PFSK-1 (cell line): ENCODE measurements around the gene MAPRE3.

Experiments used
- FOXP2 ChIP-seq: optimal IDR thresholded peaks from 2 replicates; pipeline ENCODE3; 2011; ENCODE audit warnings: borderline replicate concordance, control low read depth, inconsistent platforms; ENCODE audit not compliant: insufficient read depth; ENCODE audit errors: extremely low read length, extremely low read depth
- POLR2AphosphoS5 ChIP-seq: IDR thresholded peaks from 2 replicates; pipeline ENCODE4 v1.6.1; 2012; ENCODE audit warnings: low read depth, mild to moderate bottlenecking, control low read depth, low read length, moderate library complexity
- SIN3A ChIP-seq: IDR thresholded peaks from 2 replicates; pipeline ENCODE4 v1.6.1; 2012; ENCODE audit warnings: mild to moderate bottlenecking, low read length, moderate library complexity, borderline replicate concordance; ENCODE audit not compliant: insufficient read depth
- TAF1 ChIP-seq: IDR thresholded peaks from 2 replicates; pipeline ENCODE4 v1.6.1; 2012; ENCODE audit warnings: low read length, control low read depth, borderline replicate concordance; ENCODE audit not compliant: insufficient read depth
- TF ChIP-seq, protein P1 (sequence below), 2 experiments: IDR thresholded peaks; 2 replicates each; pipeline versions ENCODE4 v1.6.1 to v1.8.0; 2011 to 2012; ENCODE audit warnings: low read depth in 2 of 2, low read length in 2 of 2, control low read depth in 1 of 2, inconsistent platforms in 1 of 2, mild to moderate bottlenecking in 1 of 2, moderate library complexity in 1 of 2; ENCODE audit not compliant: insufficient read depth in 1 of 2

Gene MAPRE3

DNA sequence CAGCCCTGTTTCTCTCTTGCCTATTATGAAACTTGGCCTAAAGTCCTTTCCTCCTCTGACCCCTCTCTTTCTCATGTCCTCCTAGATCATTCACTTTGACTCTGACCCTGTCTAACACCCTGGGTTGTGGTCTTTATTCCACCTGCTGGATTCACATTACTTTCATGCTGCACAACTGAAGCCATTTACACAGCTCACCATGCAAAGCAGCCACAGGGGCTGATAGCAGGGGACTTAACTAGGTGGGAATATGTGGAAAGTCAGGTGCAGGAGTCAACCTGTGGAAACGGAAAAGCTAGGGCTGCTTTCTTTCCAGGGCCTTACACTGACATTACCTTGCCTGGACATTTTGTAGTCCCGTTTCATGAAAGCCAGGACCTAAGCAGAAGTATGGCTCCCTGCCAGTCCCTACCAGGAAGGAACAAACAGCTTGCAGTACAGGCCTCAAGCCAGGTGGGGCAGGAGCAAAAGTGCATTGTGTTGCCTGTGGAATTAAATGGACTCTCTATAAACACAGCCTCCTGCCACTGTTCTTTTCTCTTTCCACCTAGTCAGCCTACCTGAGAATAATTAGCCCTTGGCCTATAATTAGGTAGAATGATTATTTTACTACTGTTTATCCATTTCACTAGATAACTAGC lies 11.8 kb downstream of the MAPRE3 start:
- no peak for TF ChIP-seq SIN3A
- no peak for TF ChIP-seq FOXP2
- no peak for TF ChIP-seq TAF1
- TF ChIP-seq, protein P1, sequence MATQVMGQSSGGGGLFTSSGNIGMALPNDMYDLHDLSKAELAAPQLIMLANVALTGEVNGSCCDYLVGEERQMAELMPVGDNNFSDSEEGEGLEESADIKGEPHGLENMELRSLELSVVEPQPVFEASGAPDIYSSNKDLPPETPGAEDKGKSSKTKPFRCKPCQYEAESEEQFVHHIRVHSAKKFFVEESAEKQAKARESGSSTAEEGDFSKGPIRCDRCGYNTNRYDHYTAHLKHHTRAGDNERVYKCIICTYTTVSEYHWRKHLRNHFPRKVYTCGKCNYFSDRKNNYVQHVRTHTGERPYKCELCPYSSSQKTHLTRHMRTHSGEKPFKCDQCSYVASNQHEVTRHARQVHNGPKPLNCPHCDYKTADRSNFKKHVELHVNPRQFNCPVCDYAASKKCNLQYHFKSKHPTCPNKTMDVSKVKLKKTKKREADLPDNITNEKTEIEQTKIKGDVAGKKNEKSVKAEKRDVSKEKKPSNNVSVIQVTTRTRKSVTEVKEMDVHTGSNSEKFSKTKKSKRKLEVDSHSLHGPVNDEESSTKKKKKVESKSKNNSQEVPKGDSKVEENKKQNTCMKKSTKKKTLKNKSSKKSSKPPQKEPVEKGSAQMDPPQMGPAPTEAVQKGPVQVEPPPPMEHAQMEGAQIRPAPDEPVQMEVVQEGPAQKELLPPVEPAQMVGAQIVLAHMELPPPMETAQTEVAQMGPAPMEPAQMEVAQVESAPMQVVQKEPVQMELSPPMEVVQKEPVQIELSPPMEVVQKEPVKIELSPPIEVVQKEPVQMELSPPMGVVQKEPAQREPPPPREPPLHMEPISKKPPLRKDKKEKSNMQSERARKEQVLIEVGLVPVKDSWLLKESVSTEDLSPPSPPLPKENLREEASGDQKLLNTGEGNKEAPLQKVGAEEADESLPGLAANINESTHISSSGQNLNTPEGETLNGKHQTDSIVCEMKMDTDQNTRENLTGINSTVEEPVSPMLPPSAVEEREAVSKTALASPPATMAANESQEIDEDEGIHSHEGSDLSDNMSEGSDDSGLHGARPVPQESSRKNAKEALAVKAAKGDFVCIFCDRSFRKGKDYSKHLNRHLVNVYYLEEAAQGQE (IDR thresholded peaks at IDR 0.05; ENCODE audit: insufficient read depth in 1 of 2, low read depth in 2 of 2, low read length in 2 of 2) = no peak
- TF ChIP-seq POLR2AphosphoS5 = no peak

DNA sequence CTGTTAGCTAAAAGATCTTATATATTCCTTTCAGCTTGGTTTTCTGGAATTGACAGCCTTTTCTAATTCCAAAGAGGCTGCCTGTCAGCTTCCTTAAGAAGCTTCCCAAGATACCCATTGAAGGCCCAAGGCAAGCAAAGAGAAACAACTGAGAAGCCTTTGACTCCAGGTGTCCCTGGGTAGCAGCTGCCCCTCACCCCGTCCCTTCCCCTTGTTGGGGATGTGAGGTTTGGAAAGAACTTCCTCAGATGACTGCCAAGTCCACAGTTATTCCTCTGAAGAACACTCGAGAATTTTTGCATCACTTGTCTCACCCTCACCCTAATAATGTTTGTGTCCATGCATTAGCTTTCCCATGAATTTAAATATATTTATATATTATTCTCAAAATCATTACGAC lies 13.3 kb downstream of the MAPRE3 start:
- TF ChIP-seq TAF1 = no peak
- TF ChIP-seq POLR2AphosphoS5 = no peak
- no peak for TF ChIP-seq FOXP2
- TF ChIP-seq, protein P1 (IDR thresholded peaks at IDR 0.05; ENCODE audit: insufficient read depth in 1 of 2, low read depth in 2 of 2, low read length in 2 of 2) = no peak
- no peak for TF ChIP-seq SIN3A

DNA sequence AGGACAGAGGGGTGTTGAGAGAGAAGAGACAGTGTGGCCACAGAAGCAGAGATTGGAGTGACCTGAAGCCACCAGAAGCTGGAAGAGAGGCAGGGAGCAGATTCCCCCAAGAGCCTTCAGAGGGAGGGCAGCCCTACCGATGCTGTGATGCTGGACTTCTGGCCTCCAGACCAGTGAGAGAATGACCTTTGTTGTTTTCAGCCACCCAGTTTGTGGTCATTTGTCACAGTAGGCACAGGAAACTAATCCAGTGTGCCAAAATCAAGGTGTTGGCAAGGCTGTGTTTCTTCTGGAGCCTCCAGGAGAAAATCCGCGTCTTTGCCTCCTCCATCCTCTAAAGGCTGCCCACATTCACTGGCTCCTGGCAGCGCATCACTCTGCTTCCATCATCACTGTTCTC lies 15.4 kb downstream of the MAPRE3 start:
- TF ChIP-seq, protein P1 (IDR thresholded peaks at IDR 0.05; ENCODE audit: insufficient read depth in 1 of 2, low read depth in 2 of 2, low read length in 2 of 2) = no peak
- TF ChIP-seq TAF1 (no peak), POLR2AphosphoS5 (no peak), SIN3A (no peak), FOXP2 (no peak)

DNA sequence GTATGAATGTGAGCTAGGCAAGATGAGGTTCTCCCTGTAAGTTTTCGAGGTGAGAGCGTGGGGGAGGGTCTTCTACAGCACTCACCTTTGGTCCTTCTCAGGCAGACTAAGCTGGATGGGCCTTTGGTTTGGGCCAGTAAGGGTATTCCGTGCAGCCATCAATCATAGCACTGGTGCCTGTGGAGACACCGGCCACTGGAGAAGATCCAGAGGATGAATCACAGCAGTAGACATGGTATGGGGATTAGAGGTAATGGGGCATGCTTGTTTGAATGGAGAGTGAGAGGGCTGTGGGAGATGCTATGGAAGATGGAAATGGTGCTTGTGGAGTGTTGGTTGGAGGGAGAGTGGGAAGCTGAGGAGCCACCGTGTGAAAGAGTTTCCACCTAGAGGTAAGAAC lies 16.1 kb downstream of the MAPRE3 start:
- no peak for TF ChIP-seq FOXP2
- TF ChIP-seq POLR2AphosphoS5 = no peak
- no peak for TF ChIP-seq TAF1
- TF ChIP-seq, protein P1 (IDR thresholded peaks at IDR 0.05; ENCODE audit: insufficient read depth in 1 of 2, low read depth in 2 of 2, low read length in 2 of 2) = no peak
- TF ChIP-seq SIN3A = no peak
